Measurements from ENCODE around the gene GPRC5C.

- TF ChIP-seq CEBPB (IDR thresholded peaks at IDR 0.05; ENCODE audit: low read depth, low read length) (no peak), CTCF (IDR thresholded peaks at IDR 0.05; ENCODE audit: control extremely low read depth in 1 of 3, insufficient read depth in 1 of 3, low read depth in 1 of 3, low read length in 3 of 3) (no peak), EZH2 (IDR thresholded peaks at IDR 0.05; ENCODE audit: low read depth, low read length, severe bottlenecking) (no peak), RFX5 (IDR thresholded peaks at IDR 0.05; ENCODE audit: borderline replicate concordance, low read depth, low read length) (no peak), YY1 (IDR thresholded peaks at IDR 0.05; ENCODE audit: low read depth, low read length) (no peak), JUN (IDR thresholded peaks at IDR 0.05; ENCODE audit: low read depth, low read length) (no peak), ATF2 (IDR thresholded peaks at IDR 0.05; ENCODE audit: low read length) (no peak)
Observed at GRCh38 chr17:74404789-74405188, 27.1 kb upstream of the GPRC5C start.
